Fibroblast of lung (primary cell): ENCODE results near the gene TRPM5. TPM values are rescaled to one million over a fixed set of nuclear protein-coding genes. Genes with fewer than 3 reads are reported as not detected.
A peak's percentile ranks its signal among the peaks of the same experiment; 100 is the strongest.

Source experiments
- DNase-seq, 2 donors: peaks; one replicate each; pipeline versions ENCODE4 v3.0.0 to v3.0.0-alpha.2; 2010; ENCODE audit warnings: low read depth in 2 of 2
- H2AFZ ChIP-seq: 2 replicates; pipeline ENCODE4 v1.5.1; 2012; ENCODE audit warnings: low read length, control low read depth, inconsistent platforms
- H3K27ac ChIP-seq: 2 replicates; pipeline ENCODE4 v1.5.1; 2011; ENCODE audit warnings: low read length, control low read depth; ENCODE audit not compliant: insufficient read depth
- H3K27me3 ChIP-seq: 2 replicates; pipeline ENCODE4 v1.5.1; 2011; ENCODE audit warnings: mild to moderate bottlenecking, low read length; ENCODE audit not compliant: control insufficient read depth, insufficient read depth
- H3K36me3 ChIP-seq: 2 replicates; pipeline ENCODE4 v1.5.1; 2011; ENCODE audit warnings: low read length; ENCODE audit not compliant: control insufficient read depth, insufficient read depth
- H3K4me1 ChIP-seq: 2 replicates; pipeline ENCODE4 v1.5.1; 2011; ENCODE audit warnings: low read length; ENCODE audit not compliant: control insufficient read depth, insufficient read depth; ENCODE audit errors: extremely low read depth
- H3K4me2 ChIP-seq: 2 replicates; pipeline ENCODE4 v1.5.1; 2011; ENCODE audit warnings: low read length, control low read depth; ENCODE audit not compliant: insufficient read depth; ENCODE audit errors: extremely low read depth
- H3K4me3 ChIP-seq, 4 experiments: fragments of 200-600 bp in 1 of 4; sonication (generic) in 1 of 4; replicated peaks in 1 of 4; 2 replicates each; pipeline ENCODE4 v1.5.1; 2011 to 2016; ENCODE audit warnings: low read length in 4 of 4, low read depth in 3 of 4, mild to moderate bottlenecking in 3 of 4, control low read depth in 2 of 4, inconsistent platforms in 1 of 4, mixed read lengths in 1 of 4; ENCODE audit not compliant: insufficient read depth in 1 of 4; ENCODE audit errors: control extremely low read depth in 1 of 4
- H3K79me2 ChIP-seq: 2 replicates; pipeline ENCODE4 v1.5.1; 2012; ENCODE audit warnings: mild to moderate bottlenecking, low read length, inconsistent platforms; ENCODE audit not compliant: control insufficient read depth, insufficient read depth
- H3K9ac ChIP-seq: 2 replicates; pipeline ENCODE4 v1.5.1; 2011; ENCODE audit warnings: mild to moderate bottlenecking, low read length, control low read depth; ENCODE audit not compliant: insufficient read depth
- H3K9me3 ChIP-seq: 2 replicates; pipeline ENCODE4 v1.5.1; 2012; ENCODE audit warnings: low read depth, low read length; ENCODE audit not compliant: control insufficient read depth, insufficient read depth
- H4K20me1 ChIP-seq: 2 replicates; pipeline ENCODE4 v1.5.1; 2011; ENCODE audit warnings: low read length; ENCODE audit not compliant: control insufficient read depth, insufficient read depth; ENCODE audit errors: extremely low read depth
- EZH2 ChIP-seq: IDR thresholded peaks from 2 replicates; pipeline ENCODE4 v1.5.1; 2012; ENCODE audit warnings: low read length, control low read depth, mild to moderate bottlenecking; ENCODE audit errors: missing control alignments
- polyA plus RNA-seq, 2 donors: library from polyadenylated mRNA; depleted of rRNA in 1 of 2; stranded (reverse) in 1 of 2; unstranded in 1 of 2; fragments of >200 nt; gene quantifications; 2 replicates each; pipeline ENCODE4 v1.2.1, GENCODE V29; 2011 to 2012; ENCODE audit warnings: missing spikeins in 1 of 2
- total RNA-seq: library from RNA; depleted of rRNA; stranded (reverse); fragments of >200 nt; gene quantifications from 2 replicates; pipeline ENCODE4 v1.2.1, GENCODE V29; 2014
- TF ChIP-seq, protein P1 (sequence below), 2 donors: IDR thresholded peaks in 1 of 2; conservative IDR thresholded peaks in 1 of 2; 1 replicate in 1 of 2; 2 replicates in 1 of 2; pipeline ENCODE4 v1.5.1; 2011 to 2012; ENCODE audit warnings: low read length in 2 of 2, control low read depth in 1 of 2, inconsistent platforms in 1 of 2, low read depth in 1 of 2, mild to moderate bottlenecking in 1 of 2

TRPM5 gene
- total and polyA plus RNA-seq, 2 donors (not counting 1 experiment from before 2014, with no cell fraction given) = not detected

DNA sequence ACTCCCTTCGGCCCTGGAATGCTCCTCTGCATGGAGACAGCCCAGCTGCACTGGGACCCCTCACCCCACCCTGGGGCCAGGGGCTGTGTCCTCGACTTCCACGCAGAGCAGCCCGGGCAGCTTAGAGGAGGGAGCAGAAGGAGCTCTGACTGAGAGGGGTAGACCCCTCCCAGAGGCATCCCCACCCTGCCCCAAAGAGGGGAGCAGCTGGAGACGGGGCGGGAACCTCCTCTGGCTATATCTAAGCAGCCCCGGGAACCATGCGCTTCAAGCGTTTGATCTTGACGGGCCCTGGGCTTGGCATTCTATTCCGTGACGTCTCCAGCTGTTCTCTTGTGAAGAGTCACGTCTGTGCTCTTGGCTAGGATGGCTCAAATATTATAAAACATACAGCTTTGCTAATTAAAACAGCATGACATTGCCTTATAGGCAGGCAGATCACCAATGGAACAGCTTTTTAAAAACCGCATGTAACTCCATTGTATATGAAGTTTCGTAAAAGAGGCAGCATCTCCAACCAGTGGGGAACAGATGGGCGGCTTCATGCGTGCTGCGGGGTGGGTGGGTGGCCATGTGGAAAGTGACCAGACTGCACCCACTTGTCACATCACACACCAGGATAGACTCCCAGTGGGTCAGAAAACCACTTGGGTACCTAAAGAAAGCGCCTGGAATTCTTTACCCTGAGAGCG lies 8.2 kb upstream of the TRPM5 start:
- DNase-seq = peak in 1 of 2 donors; percentile 12
- Histone ChIP-seq H3K27me3 (no peaks in the 10 kb centered on the region), H2AFZ (no peak overlapping the region), H3K4me1 (no peaks in the 10 kb centered on the region), H4K20me1 (no peaks in the 10 kb centered on the region), H3K36me3 (no peaks in the 10 kb centered on the region), H3K9me3 (no peaks in the 10 kb centered on the region), H3K4me2 (no peak overlapping the region), H3K27ac (no peak overlapping the region), H3K79me2 (no peaks in the 10 kb centered on the region), H3K4me3 (no peak overlapping the region), H3K9ac (no peak overlapping the region)
- no peak for TF ChIP-seq EZH2
- TF ChIP-seq, protein P1, sequence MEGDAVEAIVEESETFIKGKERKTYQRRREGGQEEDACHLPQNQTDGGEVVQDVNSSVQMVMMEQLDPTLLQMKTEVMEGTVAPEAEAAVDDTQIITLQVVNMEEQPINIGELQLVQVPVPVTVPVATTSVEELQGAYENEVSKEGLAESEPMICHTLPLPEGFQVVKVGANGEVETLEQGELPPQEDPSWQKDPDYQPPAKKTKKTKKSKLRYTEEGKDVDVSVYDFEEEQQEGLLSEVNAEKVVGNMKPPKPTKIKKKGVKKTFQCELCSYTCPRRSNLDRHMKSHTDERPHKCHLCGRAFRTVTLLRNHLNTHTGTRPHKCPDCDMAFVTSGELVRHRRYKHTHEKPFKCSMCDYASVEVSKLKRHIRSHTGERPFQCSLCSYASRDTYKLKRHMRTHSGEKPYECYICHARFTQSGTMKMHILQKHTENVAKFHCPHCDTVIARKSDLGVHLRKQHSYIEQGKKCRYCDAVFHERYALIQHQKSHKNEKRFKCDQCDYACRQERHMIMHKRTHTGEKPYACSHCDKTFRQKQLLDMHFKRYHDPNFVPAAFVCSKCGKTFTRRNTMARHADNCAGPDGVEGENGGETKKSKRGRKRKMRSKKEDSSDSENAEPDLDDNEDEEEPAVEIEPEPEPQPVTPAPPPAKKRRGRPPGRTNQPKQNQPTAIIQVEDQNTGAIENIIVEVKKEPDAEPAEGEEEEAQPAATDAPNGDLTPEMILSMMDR (conservative IDR thresholded peaks at IDR 0.05 in 1 of 2, IDR thresholded peaks at IDR 0.05 in 1 of 2; ENCODE audit: low read depth in 1 of 2, low read length in 2 of 2) = no peak

DNA sequence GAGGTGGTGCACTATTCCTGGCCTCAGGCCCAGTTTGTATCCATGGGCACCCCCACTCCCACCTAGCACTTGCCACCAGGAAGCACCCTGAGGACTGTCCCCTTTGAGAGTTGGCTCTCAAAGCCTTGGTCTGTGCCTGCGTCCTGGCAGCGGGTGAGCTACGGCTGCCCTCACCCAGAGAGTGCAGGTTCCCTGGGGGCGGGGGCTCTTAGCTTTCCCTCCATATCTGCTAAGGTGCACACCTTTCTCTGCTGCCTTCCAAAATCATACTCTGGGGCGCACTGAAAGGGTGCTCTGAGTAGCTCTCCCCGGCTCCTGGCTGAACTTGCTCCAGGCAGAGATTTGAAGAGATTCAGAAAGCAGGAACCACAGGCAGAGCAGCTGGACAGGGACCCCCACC lies 7.6 kb upstream of the TRPM5 start:
- H3K4me2 ChIP-seq = no peak overlapping the region
- no peaks in the 10 kb centered on the region for H4K20me1 ChIP-seq
- TF ChIP-seq EZH2 = no peak
- TF ChIP-seq, protein P1 (conservative IDR thresholded peaks at IDR 0.05 in 1 of 2, IDR thresholded peaks at IDR 0.05 in 1 of 2; ENCODE audit: low read depth in 1 of 2, low read length in 2 of 2) = no peak
- no peaks in the 10 kb centered on the region for H3K4me1 ChIP-seq
- no peaks in the 10 kb centered on the region for H3K36me3 ChIP-seq
- H3K27ac ChIP-seq = no peak overlapping the region
- no peaks in the 10 kb centered on the region for H3K79me2 ChIP-seq
- no peak overlapping the region for H2AFZ ChIP-seq
- no peak overlapping the region for H3K9ac ChIP-seq
- H3K9me3 ChIP-seq = no peaks in the 10 kb centered on the region
- H3K4me3 ChIP-seq = no peak overlapping the region
- no peaks in the 10 kb centered on the region for H3K27me3 ChIP-seq
- no peak for DNase-seq

DNA sequence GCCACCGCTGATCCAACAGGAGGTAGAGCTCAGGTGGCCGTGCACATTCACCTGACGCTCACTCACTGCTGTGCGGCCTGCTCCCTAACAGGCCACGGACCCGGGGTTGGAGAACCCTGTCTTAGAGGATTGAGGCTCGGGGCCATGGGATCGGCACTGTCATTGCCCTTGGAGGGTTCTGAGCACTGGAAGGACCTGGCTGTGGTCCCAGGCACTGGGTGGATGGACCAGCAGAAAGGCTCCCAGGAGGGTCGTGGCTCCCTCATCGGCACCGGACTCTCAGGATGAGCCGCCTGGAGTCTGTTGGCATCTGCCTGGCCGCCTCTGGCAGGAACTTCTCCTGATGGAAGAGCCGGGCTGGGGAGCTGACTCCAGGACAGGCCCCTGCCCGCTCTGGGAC lies 7.0 kb upstream of the TRPM5 start:
- no peak overlapping the region for H3K27ac ChIP-seq
- no peaks in the 10 kb centered on the region for H4K20me1 ChIP-seq
- H2AFZ ChIP-seq = no peak overlapping the region
- H3K79me2 ChIP-seq = no peaks in the 10 kb centered on the region
- no peak overlapping the region for H3K9ac ChIP-seq
- H3K27me3 ChIP-seq = no peaks in the 10 kb centered on the region
- TF ChIP-seq, protein P1 (conservative IDR thresholded peaks at IDR 0.05 in 1 of 2, IDR thresholded peaks at IDR 0.05 in 1 of 2; ENCODE audit: low read depth in 1 of 2, low read length in 2 of 2) = no peak
- no peak for TF ChIP-seq EZH2
- H3K36me3 ChIP-seq = no peaks in the 10 kb centered on the region
- no peak overlapping the region for H3K4me2 ChIP-seq
- no peaks in the 10 kb centered on the region for H3K9me3 ChIP-seq
- no peaks in the 10 kb centered on the region for H3K4me1 ChIP-seq
- H3K4me3 ChIP-seq = no peak overlapping the region
- no peak for DNase-seq
